Kidney (tissue), 14 donors: ENCODE results near the gene RAB11FIP2. TPM values are rescaled to one million over a fixed set of nuclear protein-coding genes. Genes with fewer than 3 reads are reported as not detected.

ENCODE experiments used
- DNase-seq, 5 donors: peaks; one replicate each; pipeline ENCODE4 v3.0.0-alpha.2; 2013 to 2020
- FAIRE-seq: peaks from 2 replicates; lab custom pipeline; 2012; peaks lifted over from hg19 to GRCh38; lab: Jason Lieb, UNC
- H3K27ac ChIP-seq, 2 donors: one replicate each; pipeline ENCODE4 v1.7.0; 2013; ENCODE audit warnings: low read depth in 2 of 2, low read length in 2 of 2, inconsistent platforms in 1 of 2
- H3K27me3 ChIP-seq: one replicate; pipeline ENCODE4 v1.7.1; 2013; ENCODE audit warnings: low read length, inconsistent platforms; ENCODE audit not compliant: control insufficient read depth, insufficient read depth
- H3K36me3 ChIP-seq, 3 donors: one replicate each; pipeline versions ENCODE4 v1.7.0 to v1.7.1; 2013; ENCODE audit warnings: low read length in 3 of 3, control low read depth in 1 of 3, inconsistent platforms in 1 of 3; ENCODE audit not compliant: insufficient read depth in 3 of 3, control insufficient read depth in 2 of 3
- H3K4me1 ChIP-seq, 3 donors: one replicate each; pipeline versions ENCODE4 v1.7.0 to v1.7.1; 2013; ENCODE audit warnings: low read length in 3 of 3, inconsistent platforms in 1 of 3, low read depth in 1 of 3; ENCODE audit not compliant: control insufficient read depth in 2 of 3, insufficient read depth in 2 of 3
- H3K4me3 ChIP-seq, 3 donors: one replicate each; pipeline versions ENCODE4 v1.7.0 to v1.8.1; 2013; ENCODE audit warnings: low read length in 3 of 3, control low read depth in 1 of 3, inconsistent platforms in 1 of 3
- H3K9ac ChIP-seq, 3 donors: one replicate each; pipeline versions ENCODE4 v1.7.0 to v1.7.1; 2013; ENCODE audit warnings: low read length in 3 of 3, control low read depth in 1 of 3, inconsistent platforms in 1 of 3
- H3K9me3 ChIP-seq, 3 donors: one replicate each; pipeline versions ENCODE4 v1.7.0 to v1.7.1; 2013; ENCODE audit warnings: low read length in 3 of 3, control low read depth in 1 of 3, inconsistent platforms in 1 of 3; ENCODE audit not compliant: control insufficient read depth in 2 of 3, insufficient read depth in 1 of 3
- intact Hi-C: fragments of 100-400 bp; cut with DNase I; formaldehyde crosslinking; loops from one replicate; pipeline ENCODE4 v1.11.1; 2022
- polyA plus RNA-seq: library from polyadenylated mRNA; stranded (reverse); fragments of 350-450 nt; fragmentation: Illumina TruSeq; extraction: RNeasy Lipid Tissue Mini Kit (QIAGEN cat#74804); gene quantifications from one replicate; pipeline ENCODE4 v1.2.3, GENCODE V29; 2014; ENCODE audit warnings: low read depth, low replicate concordance; ENCODE audit not compliant: insufficient read depth
- total RNA-seq: library from RNA; stranded (reverse); fragmentation: NEBNext Ultra II Directional; extraction: Animal tissue kit (Norgen Biotek cat#: 25700); gene quantifications from one replicate; pipeline ENCODE4 v1.2.1, GENCODE V29; 2021
- TF ChIP-seq, protein P1 (sequence below): IDR thresholded peaks from 3 replicates; pipeline ENCODE4 v1.5.1; 2012; ENCODE audit warnings: mild to moderate bottlenecking, moderate library complexity, borderline replicate concordance; ENCODE audit not compliant: insufficient read depth; ENCODE audit errors: extremely low read depth
- donor health status: control.
- donor health status: control.
- donor health status: control.
- donor health status: control.
- donor health status: control.
- donor health status: DM: yes; HTN: yes; CAD: no.
- donor health status: Normal renal cell carcinoma (clear cell type).

The RAB11FIP2 gene
- total and polyA plus RNA-seq, 2 donors from 2014 or later: 8.2 to 50.4 TPM

DNA sequence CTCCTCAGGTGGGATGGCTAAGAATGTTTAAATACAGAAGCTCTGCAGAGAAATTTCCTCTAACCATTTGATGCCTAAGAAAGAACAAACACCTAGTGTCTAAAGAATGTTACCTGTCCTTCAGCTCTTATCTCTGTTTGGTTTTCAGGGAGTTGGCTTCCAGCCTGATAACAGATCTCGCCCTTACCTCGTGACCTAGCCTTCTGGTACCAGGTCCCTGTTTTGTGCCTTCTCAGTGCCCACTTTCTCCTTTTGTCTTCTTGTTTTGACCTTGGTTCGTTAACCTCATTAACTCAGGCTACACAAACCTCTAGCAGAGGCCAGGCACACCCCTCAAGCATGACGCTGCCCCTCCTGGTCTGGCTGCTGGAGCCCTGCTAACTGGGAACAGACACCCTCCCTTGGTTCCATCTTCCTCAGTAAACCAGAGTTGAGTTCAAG is 16.1 kb upstream of the RAB11FIP2 start:
- no peak overlapping the region for H3K27ac ChIP-seq
- no peak for FAIRE-seq

DNA sequence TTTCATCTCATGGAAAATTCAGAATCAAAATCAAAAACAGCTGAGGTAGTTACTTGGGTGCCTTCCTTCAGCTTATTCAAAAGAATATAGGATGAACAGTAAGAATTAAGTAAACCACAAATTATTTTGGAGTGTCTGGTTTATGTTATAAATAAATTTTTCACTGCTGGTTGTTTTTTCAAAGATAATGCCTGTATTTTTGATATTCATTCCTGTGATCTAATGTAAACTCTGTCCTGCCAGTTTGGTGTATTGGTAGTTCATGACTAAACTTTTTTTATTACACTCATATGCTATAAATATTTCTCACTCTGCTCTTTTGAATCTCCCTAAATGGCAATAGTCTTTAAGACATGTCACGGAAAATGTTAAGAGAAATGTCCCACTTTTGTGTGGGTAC is 11.6 kb upstream of the RAB11FIP2 start:
- TF ChIP-seq, protein P1, sequence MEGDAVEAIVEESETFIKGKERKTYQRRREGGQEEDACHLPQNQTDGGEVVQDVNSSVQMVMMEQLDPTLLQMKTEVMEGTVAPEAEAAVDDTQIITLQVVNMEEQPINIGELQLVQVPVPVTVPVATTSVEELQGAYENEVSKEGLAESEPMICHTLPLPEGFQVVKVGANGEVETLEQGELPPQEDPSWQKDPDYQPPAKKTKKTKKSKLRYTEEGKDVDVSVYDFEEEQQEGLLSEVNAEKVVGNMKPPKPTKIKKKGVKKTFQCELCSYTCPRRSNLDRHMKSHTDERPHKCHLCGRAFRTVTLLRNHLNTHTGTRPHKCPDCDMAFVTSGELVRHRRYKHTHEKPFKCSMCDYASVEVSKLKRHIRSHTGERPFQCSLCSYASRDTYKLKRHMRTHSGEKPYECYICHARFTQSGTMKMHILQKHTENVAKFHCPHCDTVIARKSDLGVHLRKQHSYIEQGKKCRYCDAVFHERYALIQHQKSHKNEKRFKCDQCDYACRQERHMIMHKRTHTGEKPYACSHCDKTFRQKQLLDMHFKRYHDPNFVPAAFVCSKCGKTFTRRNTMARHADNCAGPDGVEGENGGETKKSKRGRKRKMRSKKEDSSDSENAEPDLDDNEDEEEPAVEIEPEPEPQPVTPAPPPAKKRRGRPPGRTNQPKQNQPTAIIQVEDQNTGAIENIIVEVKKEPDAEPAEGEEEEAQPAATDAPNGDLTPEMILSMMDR: no peak
- Histone ChIP-seq H3K4me1 (no peaks in the 10 kb centered on the region), H3K36me3 (no peaks in the 10 kb centered on the region), H3K9me3 (no peaks in the 10 kb centered on the region), H3K9ac (no peak overlapping the region), H3K27me3 (no peaks in the 10 kb centered on the region), H3K4me3 (no peak overlapping the region), H3K27ac (no peak overlapping the region)
- FAIRE-seq (no peak), DNase-seq (no peak)
- intact Hi-C loops: no loop called here

More for the DNA sequence above, 16.1 kb upstream of the RAB11FIP2 start:
- Histone ChIP-seq H3K4me1 (no peaks in the 10 kb centered on the region), H3K27me3 (no peaks in the 10 kb centered on the region), H3K9ac (no peak overlapping the region), H3K4me3 (no peak overlapping the region), H3K9me3 (no peaks in the 10 kb centered on the region), H3K36me3 (no peaks in the 10 kb centered on the region)
- TF ChIP-seq, protein P1: no peak
- DNase-seq: no peak
- intact Hi-C loops: no loop called here

DNA sequence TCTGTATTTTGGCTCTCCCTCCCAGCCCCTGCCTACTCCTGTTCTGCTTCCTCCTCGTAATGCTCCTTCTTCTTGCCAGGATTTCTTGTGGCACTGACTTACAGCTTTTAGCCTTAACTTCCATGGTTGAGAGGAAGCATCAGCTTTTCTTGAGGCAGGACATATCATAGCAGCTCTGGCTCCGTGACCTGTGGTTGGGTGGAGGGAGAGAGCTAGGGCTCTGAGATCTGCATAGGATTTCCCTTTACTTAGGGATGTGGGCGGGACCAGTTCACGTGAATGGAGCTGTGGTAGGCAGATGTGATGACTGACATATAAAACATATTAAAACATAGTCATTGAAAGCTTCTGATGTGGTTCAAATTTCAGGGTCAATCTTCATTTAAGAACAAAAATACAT is 10.6 kb upstream of the RAB11FIP2 start:
- Histone ChIP-seq H3K36me3 (no peaks in the 10 kb centered on the region), H3K4me3 (no peak overlapping the region), H3K27me3 (no peaks in the 10 kb centered on the region), H3K27ac (no peak overlapping the region), H3K9ac (no peak overlapping the region), H3K9me3 (no peaks in the 10 kb centered on the region), H3K4me1 (no peaks in the 10 kb centered on the region)
- TF ChIP-seq, protein P1: no peak
- FAIRE-seq: no peak
- intact Hi-C loops: no loop called here
- DNase-seq: no peak

DNA sequence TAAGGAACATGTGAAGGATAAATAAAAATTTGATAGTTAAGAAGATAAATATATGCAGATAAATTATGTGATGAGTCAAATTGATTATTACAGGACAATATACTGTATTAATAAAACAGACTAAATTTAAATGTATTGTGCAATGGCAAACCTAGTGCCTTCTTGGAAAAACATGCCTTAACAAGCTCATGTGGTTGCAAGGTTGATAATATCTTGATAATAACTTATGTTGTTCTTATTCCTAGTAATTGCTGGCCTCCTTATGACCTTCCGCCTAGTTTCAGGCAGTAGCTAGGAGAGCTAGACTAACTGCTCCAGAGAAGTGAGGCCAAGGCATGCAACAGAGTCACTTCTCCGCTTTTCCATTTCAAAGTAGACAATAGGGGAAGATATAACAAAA is 7.6 kb upstream of the RAB11FIP2 start:
- intact Hi-C loops: no loop called here
- Histone ChIP-seq H3K9ac (no peak overlapping the region), H3K27me3 (no peaks in the 10 kb centered on the region), H3K4me3 (no peak overlapping the region), H3K36me3 (no peaks in the 10 kb centered on the region), H3K27ac (no peak overlapping the region), H3K4me1 (no peaks in the 10 kb centered on the region), H3K9me3 (no peaks in the 10 kb centered on the region)
- no peak for FAIRE-seq
- TF ChIP-seq, protein P1: no peak
- DNase-seq: no peak
